Measurements from ENCODE around the gene TMEM35B.
"Not testable (repeated sequence)": the region's sequence is repeated elsewhere in the genome, so short reads cannot be mapped to it uniquely, and the experiment has no call there.

TMEM35B gene

GRCh38 chr1:34975771-34976170, 9.4 kb downstream of the TMEM35B start:
- no peak for DNase-seq

DNA sequence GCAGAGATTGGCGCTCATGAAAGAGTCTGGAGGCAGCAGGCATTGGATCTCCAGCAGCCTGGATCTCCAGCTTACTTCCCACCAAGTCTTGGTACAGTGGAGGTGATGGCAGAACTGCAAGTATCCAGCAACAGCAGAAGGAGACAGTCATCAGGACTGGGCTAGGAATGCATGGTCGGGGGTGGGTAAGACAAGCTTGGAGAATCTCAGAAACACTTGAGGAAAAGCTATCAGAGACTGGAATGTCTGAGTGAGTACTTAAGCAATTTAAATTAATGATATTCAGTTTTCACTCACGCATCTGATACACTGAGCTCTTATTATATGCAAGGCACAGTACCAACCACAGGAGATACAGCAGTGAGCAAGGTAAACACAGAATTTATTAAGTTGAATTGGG, 9.8 kb downstream of the TMEM35B start:
- no peak for DNase-seq

GRCh38 chr1:34974626-34975025, 10.5 kb downstream of the TMEM35B start:
- DNase-seq: no peak

DNA sequence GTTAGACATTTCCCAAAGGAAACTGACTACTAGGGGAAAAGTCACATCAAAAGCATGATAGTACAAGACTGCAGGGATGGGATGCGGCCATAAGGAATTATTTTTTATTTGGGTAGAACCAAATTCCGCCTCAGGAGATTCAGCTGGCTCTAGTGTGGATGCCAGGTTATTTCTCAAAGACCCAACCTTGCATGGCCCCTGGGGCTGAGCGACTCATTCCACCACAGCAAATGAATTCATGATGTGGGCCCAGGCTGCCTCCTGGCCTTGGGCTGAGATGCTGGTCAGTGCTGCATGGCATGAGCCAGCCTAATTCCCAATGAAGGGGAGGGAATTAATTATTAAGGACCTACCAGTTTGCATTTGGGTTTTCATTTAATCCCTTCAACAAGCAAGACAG, 11.8 kb downstream of the TMEM35B start:
- DNase-seq: no peak

GRCh38 chr1:34970829-34971228, 14.3 kb downstream of the TMEM35B start:
- DNase-seq: no peak

DNA sequence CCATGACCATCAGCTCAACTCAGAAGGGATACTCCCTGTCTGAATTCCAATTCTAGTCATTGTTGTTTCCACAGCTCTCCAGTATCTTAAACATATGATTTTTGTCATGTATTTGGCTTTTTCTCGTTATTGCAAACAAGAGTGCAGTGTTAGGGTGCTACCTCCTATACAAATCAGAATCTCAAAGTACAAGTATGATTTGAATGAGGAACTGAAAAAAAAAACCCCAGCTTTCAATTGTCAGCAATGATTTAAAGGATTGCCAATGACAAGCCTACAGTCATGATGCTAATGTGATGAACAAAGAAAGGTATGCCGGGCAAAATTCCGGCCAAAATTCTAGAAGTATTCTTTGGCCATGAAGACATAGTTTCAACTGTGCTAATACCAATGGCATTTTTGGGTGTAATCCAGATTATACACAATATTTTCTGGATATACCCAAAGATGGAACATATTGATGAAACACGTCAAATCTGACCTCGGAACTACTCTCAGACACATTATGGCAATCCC, 14.9 kb downstream of the TMEM35B start:
- no peak for DNase-seq

GRCh38 chr1:34968297-34968696, 16.9 kb downstream of the TMEM35B start:
- DNase-seq: not testable (repeated sequence)

GRCh38 chr1:34967672-34968071, 17.5 kb downstream of the TMEM35B start:
- not testable (repeated sequence) for DNase-seq

DNA sequence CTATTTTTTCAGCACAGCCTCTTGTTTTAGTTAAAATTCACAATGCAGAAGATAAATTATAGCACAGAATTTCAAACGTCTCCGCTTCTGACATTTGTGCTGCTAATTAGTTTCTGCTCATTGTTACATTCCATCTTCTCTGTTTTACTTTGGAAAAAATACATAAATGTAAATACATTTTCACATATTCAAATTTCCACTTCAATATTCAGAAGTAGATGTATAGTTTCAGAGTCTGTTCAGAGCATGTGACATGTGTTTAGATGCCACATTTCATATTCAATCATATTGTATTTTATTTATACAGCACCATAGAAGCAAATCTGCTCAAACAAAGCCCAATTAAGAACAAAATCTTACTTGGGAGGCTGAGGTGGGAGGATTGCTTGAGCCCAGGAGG, 19.6 kb downstream of the TMEM35B start:
- DNase-seq: no peak

DNA sequence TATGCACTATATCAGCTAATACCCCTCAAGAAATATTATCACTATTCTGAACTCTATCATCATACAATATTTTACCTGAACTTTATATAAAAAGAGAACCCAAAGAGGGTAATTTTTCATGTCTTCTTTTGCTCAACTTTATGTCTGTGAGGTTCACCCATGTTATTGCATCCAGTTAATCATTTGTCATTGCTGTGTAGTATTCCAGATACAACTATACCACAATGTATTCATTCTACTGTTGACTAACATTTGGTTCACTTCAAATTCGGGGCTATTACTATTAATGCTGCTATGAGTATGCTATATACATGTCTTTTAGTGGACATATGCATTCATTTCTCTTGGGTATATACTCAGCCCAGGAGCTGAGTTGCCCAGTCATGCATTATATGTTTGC, 34.7 kb downstream of the TMEM35B start:
- no peak for DNase-seq

DNA sequence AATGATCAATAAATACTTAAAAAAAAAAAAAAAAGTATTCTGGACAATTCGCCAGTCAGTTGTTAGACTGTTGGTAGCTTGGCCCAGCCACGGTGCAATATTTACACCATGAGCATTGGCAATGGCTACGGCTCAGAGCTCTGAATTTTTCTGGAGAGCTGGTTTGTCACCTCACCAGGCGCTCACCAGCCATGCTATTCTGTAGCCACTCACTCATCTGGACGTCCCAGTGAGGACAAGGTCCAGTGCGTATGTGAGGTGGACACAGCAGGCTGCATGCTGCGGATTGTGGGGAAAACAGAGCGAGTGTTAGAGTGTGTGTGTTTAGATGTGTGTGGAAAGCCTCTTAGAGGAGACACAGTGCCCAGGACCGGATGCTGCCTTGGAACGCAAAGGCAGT, 36.4 kb downstream of the TMEM35B start:
- not testable (repeated sequence) for DNase-seq

- DNase-seq: not testable (repeated sequence)
These were observed 37.4 kb downstream of the TMEM35B start for GRCh38 chr1:34947641-34948314.

DNA sequence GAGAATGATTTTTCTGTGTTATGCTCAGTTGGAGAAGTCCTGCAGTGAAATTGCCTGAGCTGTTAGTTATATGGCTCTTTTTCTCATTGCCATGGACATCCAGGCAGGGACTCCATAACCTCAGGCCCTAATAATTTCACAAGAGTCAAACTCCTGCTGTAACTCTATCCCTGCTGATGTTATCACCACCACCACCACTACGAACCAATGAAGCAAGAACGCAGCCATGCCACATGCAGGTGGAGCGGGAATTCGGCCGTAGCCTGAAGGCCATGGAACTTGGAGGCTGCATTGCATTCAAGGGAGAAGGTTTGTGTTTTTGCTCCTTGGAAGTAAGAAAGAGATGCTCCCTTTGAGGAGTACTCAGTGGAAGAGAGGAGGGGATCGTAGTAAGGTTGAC, 38.9 kb downstream of the TMEM35B start:
- DNase-seq: no peak

GRCh38 chr1:34941798-34942197, 43.3 kb downstream of the TMEM35B start:
- DNase-seq: not testable (repeated sequence)

All from cortex of kidney (tissue), 1 donor.